Neural progenitor cell (in vitro differentiated cells): ENCODE results near the gene GPRIN2. TPM values are rescaled to one million over a fixed set of nuclear protein-coding genes. Genes with fewer than 3 reads are reported as not detected.

ENCODE experiments used
- DNase-seq: peaks from one replicate; pipeline ENCODE4 v3.0.0-alpha.2; 2016; ENCODE audit warnings: low spot score
- H2AFZ ChIP-seq: fragments of 200-600 bp; sonication (generic); replicated peaks from 2 replicates; pipeline ENCODE4 v1.6.1; 2016; ENCODE audit warnings: antibody characterized with exemption
- H3F3A ChIP-seq: fragments of 200-600 bp; sonication (generic); 2 replicates; pipeline ENCODE4 v1.6.1; 2016; ENCODE audit warnings: antibody characterized with exemption, low read depth
- H3K27ac ChIP-seq: fragments of 200-600 bp; sonication (generic); 2 replicates; pipeline ENCODE4 v1.5.1; 2016; ENCODE audit warnings: mild to moderate bottlenecking
- H3K27me3 ChIP-seq: fragments of 200-600 bp; sonication (generic); 2 replicates; pipeline ENCODE4 v1.6.1; 2016; ENCODE audit warnings: mild to moderate bottlenecking, moderate library complexity
- H3K36me3 ChIP-seq: fragments of 200-600 bp; sonication (generic); 2 replicates; pipeline ENCODE4 v1.5.1; 2016
- H3K4me1 ChIP-seq: fragments of 200-600 bp; sonication (generic); 2 replicates; pipeline ENCODE4 v1.6.1; 2016; ENCODE audit warnings: mixed run types
- H3K4me2 ChIP-seq: fragments of 200-600 bp; sonication (generic); 2 replicates; pipeline ENCODE4 v1.6.1; 2016
- H3K4me3 ChIP-seq: fragments of 200-600 bp; sonication (generic); 2 replicates; pipeline ENCODE4 v1.5.1; 2016
- H3K79me2 ChIP-seq: fragments of 200-600 bp; sonication (generic); 2 replicates; pipeline ENCODE4 v1.6.1; 2016; ENCODE audit warnings: low read depth
- H3K9ac ChIP-seq: fragments of 200-600 bp; sonication (generic); 2 replicates; pipeline ENCODE4 v1.6.1; 2016
- H3K9me3 ChIP-seq: fragments of 200-600 bp; sonication (generic); 2 replicates; pipeline ENCODE4 v1.5.1; 2016; ENCODE audit warnings: low read depth
- H4K20me1 ChIP-seq: fragments of 200-600 bp; sonication (generic); 2 replicates; pipeline ENCODE4 v1.6.1; 2016; ENCODE audit warnings: low read depth
- H3K27ac Mint-ChIP-seq: 3 replicates; pipeline ENCODE4 v1.8.0; 2021; ENCODE audit warnings: mixed read lengths
- H3K27me3 Mint-ChIP-seq: 2 replicates; pipeline ENCODE4 v1.8.0; 2022; ENCODE audit warnings: low read depth, mild to moderate bottlenecking, inconsistent platforms, moderate library complexity, mixed read lengths; ENCODE audit not compliant: insufficient read depth
- H3K36me3 Mint-ChIP-seq: 3 replicates; pipeline ENCODE4 v1.8.0; 2021; ENCODE audit warnings: mixed read lengths
- H3K4me1 Mint-ChIP-seq: 3 replicates; pipeline ENCODE4 v1.8.0; 2021; ENCODE audit warnings: mixed read lengths
- H3K4me3 Mint-ChIP-seq: 3 replicates; pipeline ENCODE4 v1.8.0; 2021; ENCODE audit warnings: mild to moderate bottlenecking, moderate library complexity, mixed read lengths
- H3K9me3 Mint-ChIP-seq: 3 replicates; pipeline ENCODE4 v1.8.0; 2020; ENCODE audit warnings: mixed read lengths
- CTCF ChIP-seq: fragments of 200-600 bp; sonication (generic); IDR thresholded peaks from 2 replicates; pipeline ENCODE4 v1.5.1; 2017; ENCODE audit warnings: antibody characterized with exemption, mild to moderate bottlenecking
- EZH2 ChIP-seq: fragments of 200-600 bp; sonication (generic); IDR thresholded peaks from 2 replicates; pipeline ENCODE4 v1.6.1; 2017; ENCODE audit warnings: antibody characterized with exemption, mild to moderate bottlenecking, moderate library complexity
- EZH2phosphoT487 ChIP-seq: fragments of 200-600 bp; sonication (generic); IDR thresholded peaks from 2 replicates; pipeline ENCODE4 v1.6.1; 2017; ENCODE audit warnings: antibody characterized with exemption
- total RNA-seq: library from RNA; depleted of rRNA; stranded (reverse); fragments of >200 nt; gene quantifications from 2 replicates; pipeline ENCODE4 v1.2.3, GENCODE V29; 2015; ENCODE audit warnings: low replicate concordance

Gene GPRIN2
- total RNA-seq, 1 donor from 2014 or later, result 6.9 TPM

- H3K27me3 ChIP-seq, result no peaks in the 10 kb centered on the region
- Mint-ChIP-seq H3K9me3 (no peaks in the 10 kb centered on the region), H3K27ac (no peak overlapping the region), H3K4me1 (peaks cover 5% of the 10 kb centered on the region), H3K4me3 (no peak overlapping the region), H3K27me3 (peaks cover 8% of the 10 kb centered on the region), H3K36me3 (no peaks in the 10 kb centered on the region)
- no peak overlapping the region for H3K9ac ChIP-seq
- no peaks in the 10 kb centered on the region for H4K20me1 ChIP-seq
- no peak overlapping the region for H3K4me2 ChIP-seq
- H3K36me3 ChIP-seq, result no peaks in the 10 kb centered on the region
- H2AFZ ChIP-seq, result no peak overlapping the region
- H3K9me3 ChIP-seq, result no peaks in the 10 kb centered on the region
- no peak overlapping the region for H3K4me3 ChIP-seq
- no peak overlapping the region for H3K27ac ChIP-seq
- TF ChIP-seq EZH2phosphoT487 (no peak), EZH2 (no peak), CTCF (no peak)
- H3F3A ChIP-seq, result no peaks in the 10 kb centered on the region
- H3K79me2 ChIP-seq, result no peaks in the 10 kb centered on the region
- no peak for DNase-seq
- H3K4me1 ChIP-seq, result no peaks in the 10 kb centered on the region
Measured at GRCh38 chr10:46517541-46517940, 38.9 kb downstream of the GPRIN2 start.

GRCh38 chr10:46516660-46517416 lies 39.6 kb downstream of the GPRIN2 start:
- Histone ChIP-seq H3K27ac (no peak overlapping the region), H4K20me1 (no peaks in the 10 kb centered on the region), H3K36me3 (no peaks in the 10 kb centered on the region), H3K9ac (no peak overlapping the region), H3K27me3 (no peaks in the 10 kb centered on the region), H3K79me2 (no peaks in the 10 kb centered on the region), H3K4me3 (no peak overlapping the region), H3K9me3 (no peaks in the 10 kb centered on the region), H3F3A (no peaks in the 10 kb centered on the region), H3K4me2 (no peak overlapping the region), H2AFZ (no peak overlapping the region), H3K4me1 (no peaks in the 10 kb centered on the region)
- no peak for TF ChIP-seq EZH2
- no peak for TF ChIP-seq CTCF
- Mint-ChIP-seq H3K27ac (no peak overlapping the region), H3K27me3 (peaks cover 8% of the 10 kb centered on the region), H3K4me1 (peaks cover 5% of the 10 kb centered on the region), H3K36me3 (no peaks in the 10 kb centered on the region), H3K4me3 (no peak overlapping the region), H3K9me3 (no peaks in the 10 kb centered on the region)
- no peak for DNase-seq

DNA sequence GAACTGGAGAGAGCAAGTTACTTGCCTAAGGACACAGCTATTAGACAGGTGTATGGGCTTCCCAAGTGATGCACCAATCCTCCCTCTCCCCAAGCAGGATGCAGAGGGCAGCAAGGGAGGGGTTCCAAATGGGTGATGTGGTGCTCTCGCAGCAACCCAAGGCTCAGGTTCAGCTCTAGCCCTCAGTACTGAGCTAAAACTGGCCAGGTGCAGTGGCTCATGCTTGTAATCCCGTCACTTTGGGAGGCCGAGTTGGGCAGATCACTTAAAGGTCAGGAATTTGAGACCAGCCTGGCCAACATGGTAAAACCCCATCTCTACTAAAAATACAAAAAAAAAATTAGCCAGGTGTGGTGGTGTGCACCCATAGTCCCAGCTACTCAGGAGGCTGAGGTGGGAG lies 40.7 kb downstream of the GPRIN2 start:
- no peak for DNase-seq
- no peaks in the 10 kb centered on the region for H3K36me3 Mint-ChIP-seq
- TF ChIP-seq CTCF (no peak), EZH2phosphoT487 (no peak), EZH2 (no peak)
- no peaks in the 10 kb centered on the region for H4K20me1 ChIP-seq
- H2AFZ ChIP-seq, result no peak overlapping the region
- H3K36me3 ChIP-seq, result no peaks in the 10 kb centered on the region
- no peaks in the 10 kb centered on the region for H3F3A ChIP-seq
- H3K4me3 ChIP-seq, result no peak overlapping the region
- no peaks in the 10 kb centered on the region for H3K9me3 Mint-ChIP-seq
- H3K27ac Mint-ChIP-seq, result no peak overlapping the region
- no peak overlapping the region for H3K9ac ChIP-seq
- H3K4me1 ChIP-seq, result no peaks in the 10 kb centered on the region
- H3K9me3 ChIP-seq, result no peaks in the 10 kb centered on the region
- no peaks in the 10 kb centered on the region for H3K79me2 ChIP-seq
- H3K27me3 Mint-ChIP-seq, result peaks cover 8% of the 10 kb centered on the region
- H3K27me3 ChIP-seq, result no peaks in the 10 kb centered on the region
- no peak overlapping the region for H3K4me3 Mint-ChIP-seq
- H3K4me2 ChIP-seq, result no peak overlapping the region
- no peak overlapping the region for H3K27ac ChIP-seq
- peaks cover 5% of the 10 kb centered on the region for H3K4me1 Mint-ChIP-seq
